ENCODE measurements around the gene TFF2. TPM values are rescaled to one million over a fixed set of nuclear protein-coding genes. Genes with fewer than 3 reads are reported as not detected.

TFF2 gene
- total and polyA plus RNA-seq, 2 of the 4 experiments (the other 2 are of a cell fraction) = not detected

- Histone ChIP-seq H3K79me1 (ENCODE audit: low read depth in 1 of 2, low read length in 2 of 2) (no peaks in the 10 kb centered on the region), H3K27ac (ENCODE audit: insufficient read depth, low read length) (no peak overlapping the region), H4K8ac (ENCODE audit: low read depth in 2 of 2, low read length in 2 of 2) (no peak overlapping the region), H3K27me3 (ENCODE audit: control insufficient read depth, insufficient read depth, low read length) (peaks cover 29% of the 10 kb centered on the region; the same call in 1 of the 2 replicates), H4K91ac (ENCODE audit: insufficient read depth, low read depth, low read length) (no peak overlapping the region), H3K4me2 (ENCODE audit: low read depth, low read length) (no peak overlapping the region), H3K4ac (ENCODE audit: low read depth, low read length) (no peak overlapping the region), H3K23ac (ENCODE audit: low read depth, low read length) (no peak overlapping the region), H3K9ac (ENCODE audit: low read depth, low read length) (no peak overlapping the region), H3K56ac (ENCODE audit: extremely low read depth, insufficient read depth, low read length) (no peak overlapping the region), H2AK5ac (ENCODE audit: low read depth, low read length) (no peak overlapping the region), H2AFZ (replicated peaks; ENCODE audit: low read length, poor library complexity) (no peak overlapping the region), H4K5ac (ENCODE audit: low read depth, low read length) (no peak overlapping the region), H2BK5ac (ENCODE audit: low read depth, low read length, poor library complexity, severe bottlenecking) (no peak overlapping the region), H3K4me3 (ENCODE audit: insufficient read depth, low read depth, low read length) (no peak overlapping the region), H3K4me1 (ENCODE audit: control insufficient read depth, insufficient read depth, low read length) (no peaks in the 10 kb centered on the region), H4K20me1 (ENCODE audit: insufficient read depth, low read length) (no peaks in the 10 kb centered on the region), H3K9me3 (ENCODE audit: control insufficient read depth, insufficient read depth, low read length) (no peaks in the 10 kb centered on the region), H3K9me1 (ENCODE audit: insufficient read depth, low read length) (no peaks in the 10 kb centered on the region), H2BK15ac (ENCODE audit: low read depth, low read length) (no peak overlapping the region), H2AK9ac (replicated peaks; ENCODE audit: low read depth, low read length, poor library complexity) (no peak overlapping the region), H3K18ac (ENCODE audit: low read depth, low read length) (no peak overlapping the region), H2BK20ac (ENCODE audit: low read depth, low read length) (no peak overlapping the region), H3K14ac (replicated peaks; ENCODE audit: low read depth, low read length) (no peak overlapping the region), H2BK120ac (ENCODE audit: low read depth, low read length) (no peak overlapping the region), H3K36me3 (ENCODE audit: control insufficient read depth, insufficient read depth, low read length) (no peaks in the 10 kb centered on the region)
- no CpG with 5 or more reads among the region's 3 CpGs for WGBS, 2 experiments (ENCODE audit: extremely low coverage in 2 of 2, insufficient read length in 1 of 2)
- no TSS peak for BruUV-seq (replicated peaks)
- dilution Hi-C loops (cut with HindIII; ENCODE audit: low sequenced_read_pairs, unreplicated experiment) = no loop called here
- intact Hi-C loops (cut with micrococcal nuclease) = no loop called here
- in situ Hi-C loops (cut with MboI; ENCODE audit: low sequenced_read_pairs) = no loop called here
- ChIA-PET CTCF (no interaction called here), POLR2A (ENCODE audit: unreplicated experiment) (no interaction called here)
- ATAC-seq (ENCODE audit: low read depth) (no peak), DNase-seq (no peak)
- TF ChIP-seq NFE2L2 (IDR thresholded peaks at IDR 0.05; ENCODE audit: low read depth, low read length) (no peak), USF2 (IDR thresholded peaks at IDR 0.05; ENCODE audit: low read depth, low read length) (no peak), CHD1 (IDR thresholded peaks at IDR 0.05; ENCODE audit: low read depth, low read length) (no peak), POLR2A (IDR thresholded peaks at IDR 0.05; ENCODE audit: low read depth, low read length) (no peak)
Measured at GRCh38 chr21:42375966-42376337, 25.2 kb upstream of the TFF2 start.
